Activated naive CD4-positive, alpha-beta T cell treated with anti-CD3 and anti-CD28 coated beads for 36 hours (primary cell): Measurements from ENCODE around the gene CDYL2. TPM values are rescaled to one million over a fixed set of nuclear protein-coding genes. Genes with fewer than 3 reads are reported as not detected.

Source experiments
- CTCF ChIA-PET: fragments of 350-600 bp; sonication (Branson Sonifier 250); formaldehyde crosslinking; loops from one replicate; lab custom pipeline; 2021; ENCODE audit warnings: antibody characterized with exemption; lab: Charles Lee
- DNase-seq: peaks from one replicate; pipeline ENCODE4 v3.0.0-alpha.2; 2020
- H3K27ac Mint-ChIP-seq: one replicate; pipeline ENCODE4 v1.8.0; 2021; ENCODE audit warnings: mild to moderate bottlenecking, mixed read lengths
- H3K27me3 Mint-ChIP-seq: one replicate; pipeline ENCODE4 v1.8.0; 2021; ENCODE audit warnings: low read depth, mixed read lengths
- H3K36me3 Mint-ChIP-seq: one replicate; pipeline ENCODE4 v1.8.0; 2021; ENCODE audit warnings: low read depth, mixed read lengths
- H3K4me1 Mint-ChIP-seq: one replicate; pipeline ENCODE4 v1.8.0; 2021; ENCODE audit warnings: low read depth, mixed read lengths
- H3K4me3 Mint-ChIP-seq: one replicate; pipeline ENCODE4 v1.8.0; 2021; ENCODE audit warnings: mild to moderate bottlenecking, moderate library complexity, mixed read lengths
- H3K9me3 Mint-ChIP-seq: one replicate; pipeline ENCODE4 v1.8.0; 2021; ENCODE audit warnings: mixed read lengths
- intact Hi-C: fragments of 100-400 bp; cut with micrococcal nuclease; formaldehyde crosslinking; loops from one replicate; pipeline ENCODE4 v1.15.1; 2023
- total RNA-seq, 2 experiments: library from RNA; stranded (reverse); gene quantifications; one replicate each; pipeline ENCODE4 v1.2.3, GENCODE V29; 2021

Gene CDYL2
- total RNA-seq, 2 experiments from 2014 or later: 10.1 to 12.7 TPM

DNA sequence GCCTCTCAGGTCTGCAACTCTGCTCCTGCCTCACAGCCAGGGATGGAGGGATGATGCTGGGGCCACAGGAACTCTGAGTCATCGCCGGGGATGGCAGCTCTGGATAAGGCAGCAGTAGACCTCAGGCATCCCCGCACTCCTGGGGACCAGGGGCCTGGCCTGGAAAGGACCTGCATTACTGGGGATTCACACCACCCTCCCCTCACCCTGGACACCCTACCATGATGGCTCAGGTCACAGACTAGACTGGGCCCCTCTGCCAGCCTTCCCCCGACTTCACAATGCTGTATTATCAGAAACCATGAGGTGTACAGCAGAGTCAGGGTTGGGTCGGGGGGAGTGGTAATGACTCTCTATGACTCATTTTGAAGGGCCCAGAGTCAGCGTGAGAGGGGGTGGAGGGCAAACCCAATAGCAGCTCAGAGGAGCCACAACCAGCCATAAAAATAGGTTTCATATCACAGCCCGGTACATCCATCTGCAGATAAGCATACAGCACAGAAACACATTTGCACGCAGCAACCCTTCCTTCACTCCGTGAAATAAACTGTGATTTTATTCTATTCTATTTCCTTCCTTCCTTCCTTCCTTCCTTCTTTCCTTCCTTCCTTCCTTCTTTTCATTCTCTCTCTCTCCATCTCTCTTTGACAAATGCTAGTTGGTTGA, 234.8 kb downstream of the CDYL2 start:
- peaks cover 4% of the 10 kb centered on the region for H3K9me3 Mint-ChIP-seq
- peaks cover 30% of the 10 kb centered on the region for H3K4me1 Mint-ChIP-seq
- H3K27me3 Mint-ChIP-seq: no peaks in the 10 kb centered on the region
- intact Hi-C loops: loop anchor here (1.0 kb wide), 3 partner anchors 11 to 238 kb away; partner anchors contain the start of gene DYNLRB2
- no peak overlapping the region for H3K4me3 Mint-ChIP-seq
- CTCF ChIA-PET: interaction anchor here (1.3 kb wide), 1 partner anchor 10 kb away, joined by 3 read pairs; no protein-coding TSS in a partner anchor
- peak; percentile 91 for DNase-seq
- no peaks in the 10 kb centered on the region for H3K36me3 Mint-ChIP-seq
- H3K27ac Mint-ChIP-seq: peak overlapping the region; percentile 43

DNA sequence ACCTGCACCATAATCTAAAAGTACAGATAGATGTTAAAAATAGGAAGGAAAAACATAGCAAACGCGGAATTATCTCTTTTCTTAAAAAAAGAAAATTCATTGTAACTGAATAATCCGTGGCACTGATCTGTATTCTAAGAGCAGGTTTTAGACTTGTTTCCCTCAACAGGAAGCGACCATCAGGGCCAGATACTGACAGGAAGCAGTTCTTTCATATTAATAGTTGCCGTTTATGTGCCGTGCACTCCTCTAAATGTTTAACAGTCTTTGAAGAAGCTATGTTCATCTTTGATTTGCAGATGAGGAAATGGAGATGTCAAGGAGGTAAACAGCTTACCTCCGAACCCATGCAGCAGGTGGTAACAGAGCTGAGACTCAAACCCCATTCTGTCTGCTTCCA, 240.0 kb downstream of the CDYL2 start:
- Mint-ChIP-seq H3K4me1 (peaks cover 23% of the 10 kb centered on the region), H3K4me3 (no peak overlapping the region), H3K27me3 (no peaks in the 10 kb centered on the region), H3K27ac (no peak overlapping the region), H3K9me3 (no peaks in the 10 kb centered on the region), H3K36me3 (no peaks in the 10 kb centered on the region)
- CTCF ChIA-PET: interaction anchor here (0.8 to 1.5 kb wide), 5 partner anchors 10 to 38 kb away, joined by 3 to 7 read pairs (median 3); no protein-coding TSS in a partner anchor
- DNase-seq: no peak
- intact Hi-C loops: no loop called here

DNA sequence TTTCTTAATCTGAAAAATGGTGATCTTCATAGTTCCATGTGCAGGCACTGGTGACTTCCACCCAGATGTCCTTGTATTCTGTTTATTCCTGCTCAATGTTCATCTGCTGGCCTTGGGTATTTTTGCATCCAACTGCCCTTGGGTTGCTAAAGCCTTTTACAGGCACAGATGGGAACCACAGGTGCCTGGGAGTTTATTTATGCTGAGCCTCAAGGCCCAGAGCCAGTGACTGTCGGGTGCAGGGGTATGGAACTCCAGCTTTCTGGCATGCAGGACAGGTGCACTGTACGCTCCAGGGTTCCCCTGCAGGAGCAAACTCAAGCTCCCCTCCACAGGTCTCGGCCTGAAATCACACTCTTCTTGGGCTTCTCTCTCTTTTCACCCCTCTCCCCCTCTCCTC, 241.3 kb downstream of the CDYL2 start:
- Mint-ChIP-seq H3K4me1 (peaks cover 15% of the 10 kb centered on the region), H3K27ac (no peak overlapping the region), H3K27me3 (no peaks in the 10 kb centered on the region), H3K4me3 (no peak overlapping the region), H3K9me3 (no peaks in the 10 kb centered on the region), H3K36me3 (no peaks in the 10 kb centered on the region)
- intact Hi-C loops: no loop called here
- CTCF ChIA-PET: interaction anchor here (1.3 kb wide), 1 partner anchor 263 kb away, joined by 3 read pairs; no protein-coding TSS in a partner anchor
- DNase-seq: no peak

DNA sequence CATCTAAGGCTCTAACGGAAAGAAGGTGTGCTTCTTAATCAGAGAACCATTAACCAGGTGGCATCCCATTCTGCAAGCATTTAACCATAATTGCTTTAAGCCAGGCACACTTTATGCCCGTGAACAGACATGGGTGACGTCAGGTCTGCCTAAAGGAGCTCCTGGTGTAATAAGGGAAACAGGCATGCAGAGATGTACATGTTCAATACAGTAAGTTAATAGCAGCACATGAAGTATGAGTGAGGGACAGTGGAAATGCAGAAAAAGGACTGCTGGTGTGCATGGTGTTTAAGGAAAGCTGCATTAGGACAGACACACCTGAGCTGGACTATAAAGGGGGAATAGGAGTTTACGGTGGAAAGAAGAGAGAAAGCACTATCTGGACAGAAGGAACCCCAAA, 245.0 kb downstream of the CDYL2 start:
- no peaks in the 10 kb centered on the region for H3K9me3 Mint-ChIP-seq
- no peak for DNase-seq
- H3K36me3 Mint-ChIP-seq: no peaks in the 10 kb centered on the region
- H3K27ac Mint-ChIP-seq: no peak overlapping the region
- CTCF ChIA-PET: no interaction called here
- intact Hi-C loops: no loop called here
- H3K4me1 Mint-ChIP-seq: peaks cover 6% of the 10 kb centered on the region
- H3K4me3 Mint-ChIP-seq: no peak overlapping the region
- no peaks in the 10 kb centered on the region for H3K27me3 Mint-ChIP-seq

DNA sequence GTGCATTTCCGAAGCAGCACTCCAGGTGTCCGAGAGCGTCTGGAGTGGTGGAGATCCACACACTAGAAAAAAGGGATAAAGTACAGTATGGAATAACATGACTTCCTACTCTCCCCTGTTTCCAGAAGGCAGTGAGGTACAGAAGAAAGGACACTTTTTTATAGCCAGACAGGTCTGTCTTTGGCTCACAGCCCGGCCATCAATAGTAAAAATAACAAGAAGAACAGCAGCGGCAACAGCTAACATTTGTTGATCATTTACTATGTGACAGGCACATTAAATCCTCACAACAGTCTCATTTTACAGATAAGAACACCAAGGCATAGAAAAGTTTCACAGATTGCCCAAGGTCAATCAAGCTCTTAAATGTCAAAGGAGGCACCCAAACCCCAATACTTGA, 247.4 kb downstream of the CDYL2 start:
- Mint-ChIP-seq H3K9me3 (no peaks in the 10 kb centered on the region), H3K27ac (no peak overlapping the region), H3K36me3 (no peaks in the 10 kb centered on the region), H3K27me3 (no peaks in the 10 kb centered on the region), H3K4me1 (peaks cover 3% of the 10 kb centered on the region), H3K4me3 (no peak overlapping the region)
- CTCF ChIA-PET: no interaction called here
- DNase-seq: no peak
- intact Hi-C loops: no loop called here

DNA sequence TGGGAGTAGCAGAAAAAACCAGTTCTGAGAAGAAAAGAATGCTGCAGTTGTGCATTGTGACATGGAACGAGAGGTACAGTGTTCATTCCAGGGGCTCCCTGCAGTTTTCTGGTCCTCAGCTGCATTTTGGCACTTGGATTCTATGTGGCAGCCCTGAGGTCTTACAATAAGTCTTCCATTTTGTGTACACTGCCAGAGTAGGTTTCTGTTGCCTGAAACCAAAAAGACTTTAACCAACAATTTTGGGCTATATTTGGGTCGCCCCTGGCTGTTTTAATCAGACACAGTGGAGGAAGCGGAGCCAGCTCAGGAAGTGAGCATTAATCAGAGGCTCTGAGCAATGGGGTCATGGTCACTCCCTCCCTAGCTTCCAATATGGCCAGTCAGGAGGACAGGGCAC, 247.9 kb downstream of the CDYL2 start:
- CTCF ChIA-PET: no interaction called here

DNA sequence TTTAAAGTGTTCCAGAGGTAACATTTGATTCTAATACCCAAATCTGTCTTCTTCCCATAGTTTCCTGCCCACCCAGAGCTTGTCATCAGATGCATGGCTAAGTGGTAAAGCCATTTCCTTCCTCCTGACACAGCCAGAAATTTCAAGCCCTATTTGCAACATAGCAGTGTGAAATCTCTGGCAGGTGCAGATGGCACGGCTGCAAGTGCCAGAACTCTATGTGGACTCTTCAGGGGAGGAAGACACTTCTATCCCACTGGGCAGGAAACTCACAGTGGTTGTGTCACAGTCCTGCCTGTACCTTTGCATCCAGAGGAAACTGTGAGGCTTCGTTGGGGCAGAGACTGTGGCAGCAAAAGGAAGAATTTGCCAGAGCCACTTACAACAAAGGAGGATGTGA, 250.4 kb downstream of the CDYL2 start:
- Mint-ChIP-seq H3K9me3 (no peaks in the 10 kb centered on the region), H3K4me1 (peaks cover 3% of the 10 kb centered on the region), H3K27me3 (no peaks in the 10 kb centered on the region), H3K27ac (no peak overlapping the region), H3K4me3 (no peak overlapping the region), H3K36me3 (no peaks in the 10 kb centered on the region)
- DNase-seq: no peak
- intact Hi-C loops: no loop called here
- CTCF ChIA-PET: interaction anchor here (0.9 to 1.7 kb wide), 4 partner anchors 11 to 27 kb away, joined by 3 to 7 read pairs (median 3); no protein-coding TSS in a partner anchor

More for the DNA sequence above, 247.9 kb downstream of the CDYL2 start:
- no peak overlapping the region for H3K27ac Mint-ChIP-seq
- H3K4me3 Mint-ChIP-seq: no peak overlapping the region
- no peaks in the 10 kb centered on the region for H3K36me3 Mint-ChIP-seq
- no peak for DNase-seq
- H3K4me1 Mint-ChIP-seq: peaks cover 3% of the 10 kb centered on the region
- no peaks in the 10 kb centered on the region for H3K27me3 Mint-ChIP-seq
- intact Hi-C loops: no loop called here
- no peaks in the 10 kb centered on the region for H3K9me3 Mint-ChIP-seq

DNA sequence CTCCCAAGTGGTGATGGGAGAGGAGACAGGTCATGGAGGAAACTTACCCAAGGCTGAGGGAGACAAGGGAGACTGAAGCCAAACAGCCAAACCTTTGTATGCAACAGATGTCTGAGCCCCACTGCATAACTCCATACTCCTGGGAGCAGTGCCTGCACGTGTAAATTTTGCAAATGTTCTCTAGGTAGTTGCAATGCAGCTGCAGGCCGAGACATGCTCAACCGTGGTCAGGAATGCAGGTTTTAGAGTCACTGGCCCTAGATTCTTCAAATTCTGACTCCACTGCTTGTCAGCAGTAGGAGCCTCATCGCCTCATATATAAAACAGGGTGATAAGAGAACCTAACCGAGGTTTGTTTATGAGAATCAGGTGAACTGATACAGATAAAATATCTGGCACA, 252.1 kb downstream of the CDYL2 start:
- intact Hi-C loops: no loop called here
- no peak overlapping the region for H3K27ac Mint-ChIP-seq
- no peak overlapping the region for H3K4me3 Mint-ChIP-seq
- no peaks in the 10 kb centered on the region for H3K36me3 Mint-ChIP-seq
- CTCF ChIA-PET: no interaction called here
- no peaks in the 10 kb centered on the region for H3K9me3 Mint-ChIP-seq
- no peaks in the 10 kb centered on the region for H3K27me3 Mint-ChIP-seq
- H3K4me1 Mint-ChIP-seq: peaks cover 3% of the 10 kb centered on the region
- DNase-seq: no peak

Other genes starting within 250 kb of the CDYL2 start
- gene CMC2, start 202.3 kb upstream of the CDYL2 start, total RNA-seq: 100 to 1,000 TPM; 112 to 122 TPM
- 10 to 100 TPM; 65.1 to 75.0 TPM for gene CENPN, start 202.6 kb upstream of the CDYL2 start, total RNA-seq
- gene ATMIN, start 231.2 kb upstream of the CDYL2 start, total RNA-seq: 10 to 100 TPM; 16.6 to 18.9 TPM